ENCODE results near the gene NNMT. TPM values are rescaled to one million over a fixed set of nuclear protein-coding genes. Genes with fewer than 3 reads are reported as not detected.
A peak's percentile ranks its signal among the peaks of the same experiment; 100 is the strongest.
"Not testable (repeated sequence)": the region's sequence is repeated elsewhere in the genome, so short reads cannot be mapped to it uniquely, and the experiment has no call there.

Gene NNMT
- total RNA-seq, 1 donor from 2014 or later, result 32.6 TPM

DNA sequence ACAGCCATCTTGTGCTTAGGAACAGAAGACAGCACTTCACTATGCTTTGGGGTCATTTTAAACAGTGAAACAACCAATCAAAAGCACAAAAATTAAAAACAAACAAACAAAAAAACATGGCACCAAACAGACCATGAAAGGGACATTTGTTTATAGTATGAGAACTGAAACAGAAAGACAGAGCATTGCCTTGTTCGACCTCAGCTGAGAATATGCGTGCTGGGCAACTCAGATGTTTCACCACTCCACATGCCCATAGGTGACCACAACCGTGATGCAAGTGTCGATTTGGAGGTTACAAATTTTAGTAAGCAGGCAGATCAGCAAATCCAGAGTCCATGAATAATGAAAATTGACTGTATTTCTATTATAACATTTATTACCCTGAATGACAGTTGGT is 30.0 kb downstream of the NNMT start:
- TF ChIP-seq, protein P1, sequence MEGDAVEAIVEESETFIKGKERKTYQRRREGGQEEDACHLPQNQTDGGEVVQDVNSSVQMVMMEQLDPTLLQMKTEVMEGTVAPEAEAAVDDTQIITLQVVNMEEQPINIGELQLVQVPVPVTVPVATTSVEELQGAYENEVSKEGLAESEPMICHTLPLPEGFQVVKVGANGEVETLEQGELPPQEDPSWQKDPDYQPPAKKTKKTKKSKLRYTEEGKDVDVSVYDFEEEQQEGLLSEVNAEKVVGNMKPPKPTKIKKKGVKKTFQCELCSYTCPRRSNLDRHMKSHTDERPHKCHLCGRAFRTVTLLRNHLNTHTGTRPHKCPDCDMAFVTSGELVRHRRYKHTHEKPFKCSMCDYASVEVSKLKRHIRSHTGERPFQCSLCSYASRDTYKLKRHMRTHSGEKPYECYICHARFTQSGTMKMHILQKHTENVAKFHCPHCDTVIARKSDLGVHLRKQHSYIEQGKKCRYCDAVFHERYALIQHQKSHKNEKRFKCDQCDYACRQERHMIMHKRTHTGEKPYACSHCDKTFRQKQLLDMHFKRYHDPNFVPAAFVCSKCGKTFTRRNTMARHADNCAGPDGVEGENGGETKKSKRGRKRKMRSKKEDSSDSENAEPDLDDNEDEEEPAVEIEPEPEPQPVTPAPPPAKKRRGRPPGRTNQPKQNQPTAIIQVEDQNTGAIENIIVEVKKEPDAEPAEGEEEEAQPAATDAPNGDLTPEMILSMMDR (IDR thresholded peaks at IDR 0.05; ENCODE audit: borderline replicate concordance), result no peak
- intact Hi-C loops (cut with micrococcal nuclease), result no loop called here
- no peaks in the 10 kb centered on the region for H3K36me3 ChIP-seq
- H3K9me3 ChIP-seq (replicated peaks), result peaks cover 19% of the 10 kb centered on the region
- no peak overlapping the region for H3K27ac ChIP-seq (replicated peaks)
- no peak for DNase-seq
- no peaks in the 10 kb centered on the region for H3K27me3 ChIP-seq (ENCODE audit: low read depth)
- H3K4me3 ChIP-seq, result no peak overlapping the region
- H3K4me1 ChIP-seq, result peaks cover 5% of the 10 kb centered on the region

DNA sequence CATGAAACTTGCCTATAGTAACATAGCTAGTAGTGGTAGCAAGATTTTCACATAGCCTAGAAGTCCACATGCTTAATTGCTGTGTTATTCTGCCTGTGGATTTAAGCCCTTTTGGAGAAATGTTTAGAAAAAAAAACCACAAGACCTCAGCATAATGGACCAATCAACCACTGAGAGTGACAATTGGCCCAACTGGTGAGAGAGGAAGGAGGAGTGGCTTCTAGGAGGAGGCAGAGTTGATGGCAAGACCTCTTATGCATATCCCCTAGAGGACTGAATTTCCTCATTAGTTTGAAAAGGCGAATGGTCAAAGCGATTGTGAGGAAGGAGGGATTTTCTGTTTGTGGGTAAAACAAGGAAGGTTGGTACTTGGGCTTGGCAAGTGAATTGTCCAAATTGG is 30.6 kb downstream of the NNMT start:
- Histone ChIP-seq H3K27me3 (ENCODE audit: low read depth) (no peaks in the 10 kb centered on the region), H3K27ac (replicated peaks) (no peak overlapping the region), H3K4me1 (no peaks in the 10 kb centered on the region), H3K9me3 (replicated peaks) (peaks cover 19% of the 10 kb centered on the region), H3K36me3 (no peaks in the 10 kb centered on the region), H3K4me3 (no peak overlapping the region)
- no peak for DNase-seq
- intact Hi-C loops (cut with micrococcal nuclease), result no loop called here
- TF ChIP-seq, protein P1 (IDR thresholded peaks at IDR 0.05; ENCODE audit: borderline replicate concordance), result no peak

DNA sequence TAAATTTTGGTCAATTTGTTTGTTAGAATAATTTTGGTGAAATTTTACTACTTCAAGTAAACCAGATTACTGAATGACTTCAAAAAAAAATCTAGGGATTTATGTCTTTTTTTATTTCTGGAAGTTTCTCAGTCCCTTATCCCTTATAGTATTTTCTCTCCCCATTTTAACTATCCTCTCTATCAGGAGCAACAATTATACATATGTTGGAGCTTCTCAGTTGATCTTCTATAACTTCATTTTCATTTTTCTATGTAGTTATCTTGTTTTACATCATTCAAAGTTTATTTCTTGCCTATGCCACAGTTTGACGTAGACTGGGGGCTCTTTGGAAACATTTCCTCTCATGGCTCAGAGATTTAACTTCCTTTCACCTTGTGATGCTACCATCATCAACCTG is 34.2 kb downstream of the NNMT start:
- intact Hi-C loops (cut with micrococcal nuclease), result no loop called here
- no peak for DNase-seq
- Histone ChIP-seq H3K27ac (replicated peaks) (no peak overlapping the region), H3K4me3 (no peak overlapping the region), H3K36me3 (no peaks in the 10 kb centered on the region), H3K27me3 (ENCODE audit: low read depth) (no peaks in the 10 kb centered on the region), H3K4me1 (no peaks in the 10 kb centered on the region), H3K9me3 (replicated peaks) (peaks cover 19% of the 10 kb centered on the region)
- TF ChIP-seq, protein P1 (IDR thresholded peaks at IDR 0.05; ENCODE audit: borderline replicate concordance), result no peak

DNA sequence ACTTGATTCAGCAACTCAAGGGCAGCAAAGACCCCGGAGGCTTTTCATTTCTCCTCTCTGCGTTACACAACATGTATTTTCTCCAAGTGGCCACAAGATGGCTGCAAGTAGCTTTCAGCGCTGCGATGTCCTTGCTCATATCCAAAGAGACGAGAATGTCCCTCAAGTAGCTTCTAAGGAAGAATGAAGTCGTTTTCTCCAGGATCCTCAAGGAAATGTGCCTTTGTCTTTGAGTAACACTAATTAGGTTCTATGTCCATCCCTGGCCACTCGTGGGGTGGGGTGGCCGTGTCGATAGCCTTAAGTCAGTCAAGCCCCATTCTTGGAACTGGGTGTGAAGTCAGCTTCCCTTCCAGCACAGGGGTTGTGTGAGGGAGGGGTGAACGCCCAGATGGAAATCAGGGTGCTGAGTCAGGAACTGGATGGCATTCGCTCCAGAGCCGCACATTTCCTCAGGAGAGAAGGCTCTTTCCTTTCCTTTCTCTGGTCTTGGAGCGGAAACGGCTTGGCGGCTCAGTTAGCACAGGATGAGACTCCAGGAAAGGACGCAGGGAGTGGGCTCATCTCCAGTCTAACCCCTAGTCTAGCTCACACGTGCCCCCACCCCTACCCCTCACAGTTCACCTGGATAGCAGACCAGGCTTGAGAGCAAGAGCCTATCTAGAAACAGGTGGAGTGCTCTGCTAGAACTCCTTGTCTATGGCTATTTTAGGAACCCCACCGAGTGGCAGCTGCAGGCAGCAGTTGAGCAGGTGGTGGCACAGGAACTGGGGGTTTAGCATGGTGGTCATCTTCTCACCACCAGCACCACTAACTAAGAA is 44.3 kb downstream of the NNMT start:
- intact Hi-C loops (cut with micrococcal nuclease), result loop anchor here (10.0 kb wide), 1 partner anchor 414 kb away; no protein-coding TSS in a partner anchor

DNA sequence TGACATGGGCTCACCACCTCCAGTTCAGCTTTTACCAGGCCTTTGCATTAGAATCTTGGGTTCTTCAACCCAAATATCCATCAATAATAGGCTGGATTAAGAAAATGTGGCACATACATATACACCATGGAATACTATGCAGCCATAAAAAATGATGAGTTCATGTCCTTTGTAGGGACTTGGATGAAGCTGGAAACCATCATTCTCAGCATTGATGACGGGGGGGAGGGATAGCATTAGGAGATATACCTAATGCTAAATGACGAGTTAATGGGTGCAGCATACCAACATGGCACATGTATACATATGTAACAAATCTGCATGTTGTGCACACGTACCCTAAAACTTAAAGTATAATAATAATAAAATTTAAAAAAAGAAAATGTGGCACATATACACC is 45.5 kb downstream of the NNMT start:
- not testable (repeated sequence) for H3K27me3 ChIP-seq (ENCODE audit: low read depth)

More for the DNA sequence above, 44.3 kb downstream of the NNMT start:
- H3K27me3 ChIP-seq (ENCODE audit: low read depth), result no peaks in the 10 kb centered on the region
- peaks cover 13% of the 10 kb centered on the region for H3K4me1 ChIP-seq
- H3K27ac ChIP-seq (replicated peaks), result peak overlapping the region; percentile 54
- H3K4me3 ChIP-seq, result peak overlapping the region; percentile 44
- DNase-seq, result peak; percentile 20
- TF ChIP-seq, protein P1 (IDR thresholded peaks at IDR 0.05; ENCODE audit: borderline replicate concordance), result peak; percentile 86
- no peaks in the 10 kb centered on the region for H3K9me3 ChIP-seq (replicated peaks)
- H3K36me3 ChIP-seq, result no peaks in the 10 kb centered on the region

DNA sequence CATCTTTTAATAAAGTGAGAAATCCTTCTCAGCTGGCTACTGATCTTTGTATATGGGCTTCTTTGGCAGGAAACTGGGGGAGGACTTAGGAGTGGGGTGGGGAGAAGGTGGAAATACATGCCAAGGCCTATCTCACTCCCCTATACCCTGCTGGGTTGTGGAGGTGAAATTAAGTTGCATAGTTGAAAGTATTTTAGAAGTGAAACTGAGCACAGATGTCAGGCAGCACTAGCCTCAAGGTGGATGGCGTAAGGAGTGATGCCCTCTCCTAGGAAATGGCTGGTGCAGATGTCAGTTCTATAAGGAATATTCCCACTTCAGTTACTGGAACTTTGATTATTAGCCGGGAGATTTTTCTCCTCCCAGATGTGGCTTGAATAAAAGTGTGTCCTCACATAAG is 46.3 kb downstream of the NNMT start:
- TF ChIP-seq, protein P1 (IDR thresholded peaks at IDR 0.05; ENCODE audit: borderline replicate concordance), result no peak
- peaks cover 13% of the 10 kb centered on the region for H3K4me1 ChIP-seq
- no peak overlapping the region for H3K27ac ChIP-seq (replicated peaks)
- intact Hi-C loops (cut with micrococcal nuclease), result loop anchor here (10.0 kb wide), 1 partner anchor 412 kb away; no protein-coding TSS in a partner anchor
- H3K9me3 ChIP-seq (replicated peaks), result no peaks in the 10 kb centered on the region
- H3K36me3 ChIP-seq, result no peaks in the 10 kb centered on the region
- no peaks in the 10 kb centered on the region for H3K27me3 ChIP-seq (ENCODE audit: low read depth)
- no peak for DNase-seq
- H3K4me3 ChIP-seq, result no peak overlapping the region

More for the DNA sequence above, 45.5 kb downstream of the NNMT start:
- H3K27ac ChIP-seq (replicated peaks); DNase-seq; H3K9me3 ChIP-seq (replicated peaks); H3K36me3 ChIP-seq; H3K4me3 ChIP-seq: not testable (repeated sequence)
- peaks cover 13% of the 10 kb centered on the region for H3K4me1 ChIP-seq
- intact Hi-C loops (cut with micrococcal nuclease), result loop anchor here (10.0 kb wide), 1 partner anchor 413 kb away; no protein-coding TSS in a partner anchor
